CD4-positive, alpha-beta T cell treated with Interferon gamma for 1 hour (primary cell): Measurements from ENCODE around the gene ZFP36L1.
A peak's percentile ranks its signal among the peaks of the same experiment; 100 is the strongest.

Source experiments
- DNase-seq: peaks from one replicate; pipeline ENCODE4 v3.0.0-alpha.2; 2020

The ZFP36L1 gene

DNA sequence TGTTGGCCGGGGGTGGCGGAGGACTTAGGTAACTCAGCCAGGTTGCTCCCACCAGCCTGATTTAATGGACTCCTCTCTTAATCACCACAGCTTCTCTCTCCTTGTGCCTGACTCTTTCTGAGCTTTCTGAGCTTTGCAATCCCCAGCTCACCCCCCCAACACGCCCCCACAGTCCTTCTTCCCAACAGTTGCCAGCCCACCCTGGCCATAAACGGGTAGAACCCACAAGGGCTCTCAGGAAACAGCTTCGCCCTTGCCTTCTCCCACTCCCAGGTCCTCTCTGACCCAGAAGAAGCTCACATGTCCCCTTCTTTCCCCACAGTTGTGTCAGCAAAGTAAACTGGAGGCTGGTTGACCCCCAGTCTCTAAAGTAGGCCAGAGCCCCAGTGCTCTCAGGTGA is 32.9 kb downstream of the ZFP36L1 start:
- no peak for DNase-seq

DNA sequence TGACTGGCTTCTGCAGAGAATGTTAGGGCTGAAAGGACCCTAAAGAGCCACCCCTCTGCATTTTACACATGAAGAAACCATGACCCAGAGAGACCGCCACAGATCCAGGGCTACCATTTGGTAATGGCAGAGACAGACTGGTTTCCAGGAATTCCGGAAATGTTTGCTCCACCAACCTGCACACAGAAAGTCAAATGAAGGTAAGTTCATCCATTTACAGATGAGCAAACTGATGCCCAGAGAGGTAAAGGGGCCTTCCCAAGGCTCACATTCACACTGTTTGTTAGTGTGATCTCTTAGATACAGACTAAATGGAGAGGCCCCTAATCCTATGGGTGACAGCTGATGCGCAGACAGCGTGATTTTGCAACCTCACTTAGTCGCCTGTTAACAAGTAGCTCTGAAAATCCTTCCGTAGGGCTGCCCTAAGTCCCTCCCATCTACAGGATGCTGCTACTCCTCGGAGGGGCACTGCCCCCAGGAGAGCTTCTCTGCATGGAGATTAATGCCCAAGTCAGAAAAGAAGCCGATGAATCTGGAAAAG is 33.8 kb downstream of the ZFP36L1 start:
- DNase-seq = no peak

DNA sequence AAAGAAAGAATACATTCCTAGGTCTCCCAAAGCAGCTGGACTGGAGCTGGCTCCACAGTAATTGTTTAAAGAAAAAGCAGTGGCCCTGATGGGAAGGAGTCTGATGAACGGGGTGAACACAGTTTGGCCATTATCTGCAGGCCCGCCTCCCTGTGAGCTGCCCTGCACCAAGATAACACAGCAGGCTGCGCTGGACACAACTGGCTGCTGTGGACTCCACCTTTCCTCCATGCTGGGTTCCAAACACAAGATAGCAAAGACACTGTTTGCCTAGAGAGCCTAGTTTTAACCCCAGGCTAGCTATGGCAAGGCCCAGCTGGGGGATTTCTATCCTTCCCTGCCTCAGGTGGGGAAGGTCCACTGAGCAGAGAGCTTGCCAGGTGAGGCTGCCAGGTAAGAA is 34.6 kb downstream of the ZFP36L1 start:
- no peak for DNase-seq

DNA sequence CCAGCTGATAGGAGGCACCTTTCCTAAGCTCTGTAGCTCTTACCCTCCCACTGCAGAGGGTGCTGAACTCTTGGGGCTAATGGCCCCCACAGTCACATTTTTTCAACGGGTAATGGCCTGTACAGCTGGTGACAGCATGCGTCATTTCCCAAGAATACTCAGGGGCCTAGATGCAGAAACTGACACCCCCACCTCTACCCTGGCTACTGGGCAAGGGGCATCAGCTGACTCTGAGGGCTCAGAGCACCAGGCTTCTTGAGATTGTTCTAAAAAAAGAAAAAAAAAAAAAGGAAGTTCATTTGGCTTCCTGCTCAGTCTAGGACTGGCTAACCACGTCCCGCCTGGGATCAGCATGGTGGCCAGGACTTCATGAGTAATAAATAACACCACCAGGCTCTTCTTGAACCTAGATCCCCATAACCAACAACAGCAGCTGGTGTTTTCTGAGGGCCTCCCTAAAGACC is 35.2 kb downstream of the ZFP36L1 start:
- DNase-seq = peak; percentile 68

DNA sequence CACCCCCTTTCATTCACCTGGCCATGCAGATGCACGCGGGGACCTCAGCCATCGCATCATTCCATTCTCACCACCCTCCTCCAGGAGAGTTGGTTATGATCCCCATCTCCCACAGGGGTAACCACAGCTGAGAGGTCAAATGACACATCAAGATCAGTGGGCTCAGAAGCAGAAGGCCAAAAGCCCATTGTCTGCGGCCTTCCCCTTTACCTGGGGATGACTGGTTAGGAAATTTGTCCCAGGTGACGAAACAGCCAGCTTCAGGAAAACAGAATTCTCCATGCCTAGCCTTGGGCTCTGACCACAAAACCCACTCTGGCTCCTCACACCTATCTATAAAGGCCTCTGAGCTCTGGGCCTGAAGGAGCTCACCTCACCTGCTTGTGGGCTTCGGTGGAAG is 36.1 kb downstream of the ZFP36L1 start:
- no peak for DNase-seq

DNA sequence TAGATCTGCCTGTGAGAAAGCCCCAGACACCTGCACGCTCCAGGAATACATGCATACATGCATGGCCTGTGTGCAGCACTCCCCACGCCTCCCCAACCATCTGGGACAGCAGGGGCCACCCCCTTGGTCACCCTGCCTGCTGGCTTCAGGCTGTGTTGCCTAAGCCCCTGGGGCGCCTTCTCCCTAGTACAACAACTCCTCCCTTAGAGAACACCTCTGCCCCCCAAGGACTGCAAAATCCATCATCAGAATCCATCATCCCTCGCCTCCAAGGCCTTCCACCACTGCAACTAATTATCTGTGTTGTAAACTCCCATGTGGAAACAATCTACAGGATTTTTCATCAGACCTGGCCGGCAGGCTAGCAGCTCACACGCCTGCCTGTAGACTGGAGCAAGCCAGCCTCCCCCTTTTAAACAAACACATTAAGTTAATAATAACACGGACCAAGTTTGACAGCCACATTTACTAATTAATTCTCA is 36.8 kb downstream of the ZFP36L1 start:
- DNase-seq = no peak

DNA sequence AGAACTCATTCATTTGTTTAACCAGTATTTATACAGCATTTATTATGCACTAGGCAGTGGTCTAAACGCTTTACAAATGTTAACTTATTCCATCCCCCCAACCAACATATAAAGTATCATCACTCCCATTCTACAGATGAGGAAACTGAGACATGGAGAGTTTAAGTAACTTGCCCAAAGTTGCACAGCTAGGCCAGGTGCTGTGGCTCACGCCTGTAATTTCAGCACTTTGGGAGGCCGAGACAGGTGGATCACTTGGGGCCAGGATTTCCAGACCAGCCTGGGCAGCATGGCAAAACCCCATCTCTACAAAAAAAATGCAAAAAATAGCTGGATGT is 37.9 kb downstream of the ZFP36L1 start:
- DNase-seq = no peak

DNA sequence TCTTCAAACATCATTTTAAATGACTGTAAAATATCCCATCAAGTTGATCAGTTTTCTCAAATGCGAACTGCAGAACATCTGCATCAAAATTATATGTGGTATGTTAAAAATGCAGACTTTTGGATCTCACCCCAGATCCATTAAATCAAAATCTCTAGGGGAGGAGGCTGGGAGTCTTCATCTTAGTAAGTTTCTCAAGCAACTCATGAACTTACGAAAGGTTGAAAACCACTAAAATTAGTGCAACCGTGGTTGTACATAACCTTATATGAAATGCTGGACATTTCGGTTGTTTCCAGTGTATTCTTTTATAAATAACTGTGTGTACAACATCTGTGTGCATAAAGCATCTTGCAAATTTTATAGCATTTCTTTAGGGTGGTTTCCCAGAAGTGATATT is 39.2 kb downstream of the ZFP36L1 start:
- no peak for DNase-seq

DNA sequence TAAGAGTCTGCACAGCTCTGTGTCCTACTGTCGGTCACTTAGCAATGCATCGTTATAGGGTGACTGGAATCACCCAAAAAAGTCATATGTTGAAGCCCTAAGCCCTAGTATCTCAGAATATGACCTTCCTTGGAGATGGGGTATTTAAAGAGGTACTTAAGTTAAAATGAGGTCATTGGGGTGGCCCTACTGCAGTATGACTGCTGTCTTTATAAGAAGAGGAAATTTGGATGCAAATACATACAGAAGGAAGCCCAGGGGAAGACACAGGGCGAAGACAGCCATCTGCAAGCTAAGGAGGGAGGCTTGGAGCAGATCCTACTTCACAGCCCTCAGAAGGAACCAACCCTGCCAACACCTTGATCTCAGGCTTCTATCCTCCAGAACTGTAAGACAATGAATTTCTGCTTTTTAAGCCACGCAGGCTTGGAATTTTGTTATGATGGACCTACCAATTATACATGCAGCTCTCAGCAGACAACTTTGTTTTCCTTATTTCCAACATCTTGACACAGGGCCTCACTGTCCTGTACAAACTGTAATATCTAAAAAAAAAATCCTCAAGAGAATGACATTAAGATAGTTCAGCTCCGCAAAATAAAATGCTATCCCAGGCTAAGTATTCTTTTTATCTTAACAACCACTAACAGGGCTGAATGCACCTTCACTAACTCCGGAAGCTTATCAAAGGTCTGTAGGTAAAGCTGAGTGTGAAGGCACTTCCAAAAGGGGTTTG is 40.4 kb downstream of the ZFP36L1 start:
- DNase-seq = no peak

DNA sequence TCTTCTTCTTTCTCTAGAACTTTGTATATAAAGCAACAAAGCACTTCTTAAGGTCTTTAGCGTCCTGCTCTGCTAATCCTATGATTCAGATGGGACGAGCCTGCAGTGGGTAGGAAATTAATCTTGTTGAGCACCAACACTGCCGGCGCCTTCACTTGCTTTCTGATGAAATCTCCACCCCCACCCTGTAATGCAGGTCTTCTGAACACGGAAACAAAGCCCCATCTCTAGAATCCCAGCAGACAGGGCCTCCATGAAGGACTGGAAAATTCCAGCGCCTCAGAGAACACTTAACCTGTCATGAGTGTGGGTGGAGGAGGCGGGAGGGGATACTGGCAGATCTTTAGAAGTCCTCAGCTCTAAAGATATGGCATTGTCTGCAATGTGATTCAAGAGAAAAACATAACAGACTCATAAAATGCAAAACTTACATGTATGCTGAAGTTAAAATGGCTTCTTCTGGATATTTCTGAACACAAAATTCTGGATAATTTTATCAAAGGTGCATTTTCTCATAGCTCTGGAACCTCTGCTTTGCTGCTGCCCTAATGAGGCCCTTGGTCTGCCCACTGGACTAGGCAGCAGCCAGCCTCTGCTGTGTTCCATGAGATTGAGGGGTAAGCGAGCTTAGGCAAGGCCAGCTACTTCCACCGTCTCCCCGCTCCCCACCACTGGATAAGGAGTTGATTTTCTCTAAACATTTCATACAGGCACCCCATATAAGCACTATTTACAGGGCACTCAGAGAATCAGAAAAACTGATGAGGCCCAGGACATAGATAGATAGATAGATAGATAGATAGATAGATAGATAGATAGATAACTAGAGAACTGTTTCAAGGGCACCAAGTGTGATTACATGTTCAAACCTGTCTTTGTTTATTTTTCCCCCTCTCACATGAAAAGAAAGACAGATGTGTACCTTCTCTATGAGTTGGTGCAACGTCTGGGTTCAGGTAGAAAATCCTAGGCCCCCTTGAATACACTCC is 43.1 kb downstream of the ZFP36L1 start:
- no peak for DNase-seq

DNA sequence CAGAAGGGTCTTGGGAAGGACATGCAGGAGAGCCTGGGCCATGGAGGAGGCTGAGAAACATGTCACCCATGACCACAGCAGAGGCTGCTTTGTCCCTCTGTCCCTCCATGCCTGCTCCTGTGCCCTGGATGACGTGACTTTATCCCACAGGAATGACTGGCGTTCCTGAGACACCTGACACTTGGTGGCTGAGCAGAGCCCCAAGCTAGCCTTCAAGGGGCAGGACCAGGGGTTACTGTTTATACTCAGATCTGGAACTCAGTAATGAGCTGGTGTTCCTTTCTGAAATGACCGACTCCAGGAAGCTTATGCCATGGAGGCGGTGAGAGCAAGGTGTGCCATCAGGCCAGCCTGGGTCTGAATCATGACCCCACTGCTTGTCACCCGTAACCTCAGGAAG is 44.2 kb downstream of the ZFP36L1 start:
- DNase-seq = no peak

DNA sequence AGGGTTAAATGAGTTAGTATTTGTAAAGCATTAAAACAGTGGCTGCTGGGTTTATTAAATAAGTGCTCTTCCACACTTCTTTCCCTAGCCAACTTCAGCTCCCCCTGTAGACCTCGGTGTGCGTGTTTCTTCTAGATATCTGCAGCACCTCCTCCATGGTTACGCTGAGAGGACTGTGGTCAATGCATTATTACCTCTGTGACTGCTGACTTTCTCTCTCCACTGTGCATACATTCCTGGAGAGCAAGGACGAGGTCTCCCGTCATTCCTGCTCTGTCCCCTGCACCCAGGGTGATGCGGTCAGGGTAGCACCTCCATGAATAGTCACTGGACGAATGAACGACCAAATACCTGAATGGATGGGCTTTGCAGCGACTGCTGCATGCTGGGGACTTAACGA is 44.6 kb downstream of the ZFP36L1 start:
- no peak for DNase-seq

DNA sequence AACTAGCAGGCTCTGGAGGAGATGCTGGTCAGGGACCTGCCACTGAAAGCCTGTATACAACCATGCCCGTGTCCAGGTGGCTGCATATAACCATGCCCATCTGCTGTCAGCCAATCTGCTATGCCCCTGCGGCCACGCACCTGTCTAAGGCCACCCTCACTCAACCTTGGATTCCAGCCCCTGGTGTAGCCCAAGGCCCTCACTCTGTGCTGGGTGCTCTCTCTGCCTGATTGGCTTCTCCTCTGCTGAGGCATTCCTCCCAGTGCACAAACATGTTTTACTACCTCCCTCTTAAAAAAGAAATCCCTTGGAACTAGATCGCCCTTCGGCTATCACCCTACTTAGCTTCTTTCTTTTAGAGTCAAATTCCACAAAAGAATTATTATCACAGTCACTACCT is 45.5 kb downstream of the ZFP36L1 start:
- no peak for DNase-seq

DNA sequence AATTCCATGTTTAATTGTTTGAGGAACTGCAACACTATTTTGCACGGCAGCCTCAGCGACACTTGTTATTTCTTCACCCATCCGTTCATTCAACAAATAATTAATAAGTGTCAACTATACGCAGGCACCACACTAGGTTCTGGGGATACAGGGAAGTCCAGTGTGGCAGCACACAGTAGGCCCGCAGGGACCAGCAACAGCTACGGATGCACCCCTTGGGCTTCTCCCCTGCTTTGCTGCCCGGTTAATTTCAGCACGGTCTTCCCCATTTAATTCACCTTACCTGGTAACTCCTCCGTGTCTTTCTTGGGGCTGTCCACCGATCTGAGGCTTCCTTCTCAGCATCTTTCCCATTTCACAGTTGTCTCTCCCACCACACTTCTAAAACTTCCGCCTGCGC is 48.3 kb downstream of the ZFP36L1 start:
- DNase-seq = no peak

DNA sequence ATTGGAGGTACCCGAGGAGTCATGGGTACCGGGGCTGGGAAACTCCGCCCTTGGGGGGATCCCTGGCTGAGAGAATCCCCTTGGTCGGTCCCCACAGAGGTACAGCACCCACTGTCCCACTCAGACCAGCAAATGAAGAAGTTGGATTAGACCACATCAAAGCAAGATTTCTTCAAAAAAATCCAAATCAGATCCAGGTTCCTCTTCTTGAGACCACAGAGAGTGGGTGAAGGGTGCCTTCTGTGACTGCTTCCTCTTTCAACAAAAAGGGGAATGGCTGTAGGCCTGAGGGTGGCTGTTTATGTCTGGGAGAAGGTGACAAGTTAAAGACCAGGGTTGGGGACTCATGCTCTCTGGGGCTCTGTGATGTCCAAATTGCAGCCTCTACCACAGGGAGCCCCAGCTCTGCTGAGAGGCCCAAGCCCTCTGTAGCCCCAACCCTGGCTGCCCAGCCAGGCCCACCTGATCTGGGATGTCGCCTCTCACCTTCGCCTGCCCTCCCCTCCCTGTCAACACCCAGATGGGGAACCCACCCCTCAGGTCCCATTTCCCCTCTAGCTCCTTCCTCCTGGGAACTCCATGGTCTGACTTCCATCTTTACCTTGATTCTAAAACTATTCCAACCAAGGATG is 50.9 kb downstream of the ZFP36L1 start:
- peak; percentile 65 for DNase-seq

DNA sequence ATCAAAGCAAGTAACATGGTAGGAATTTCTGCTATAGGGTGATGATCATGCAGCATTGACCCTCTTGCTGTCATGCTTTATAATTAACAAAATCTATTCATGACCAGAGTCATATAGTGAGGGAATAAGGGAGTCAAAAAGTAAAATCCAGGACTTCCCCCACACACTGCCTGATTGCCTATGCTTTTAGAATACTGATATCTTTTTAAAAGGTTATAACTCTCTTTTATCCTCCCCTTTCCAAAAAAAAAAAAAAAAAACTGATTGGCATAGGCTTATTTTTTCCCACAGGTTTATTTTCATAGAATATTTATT is 51.4 kb downstream of the ZFP36L1 start:
- no peak for DNase-seq

DNA sequence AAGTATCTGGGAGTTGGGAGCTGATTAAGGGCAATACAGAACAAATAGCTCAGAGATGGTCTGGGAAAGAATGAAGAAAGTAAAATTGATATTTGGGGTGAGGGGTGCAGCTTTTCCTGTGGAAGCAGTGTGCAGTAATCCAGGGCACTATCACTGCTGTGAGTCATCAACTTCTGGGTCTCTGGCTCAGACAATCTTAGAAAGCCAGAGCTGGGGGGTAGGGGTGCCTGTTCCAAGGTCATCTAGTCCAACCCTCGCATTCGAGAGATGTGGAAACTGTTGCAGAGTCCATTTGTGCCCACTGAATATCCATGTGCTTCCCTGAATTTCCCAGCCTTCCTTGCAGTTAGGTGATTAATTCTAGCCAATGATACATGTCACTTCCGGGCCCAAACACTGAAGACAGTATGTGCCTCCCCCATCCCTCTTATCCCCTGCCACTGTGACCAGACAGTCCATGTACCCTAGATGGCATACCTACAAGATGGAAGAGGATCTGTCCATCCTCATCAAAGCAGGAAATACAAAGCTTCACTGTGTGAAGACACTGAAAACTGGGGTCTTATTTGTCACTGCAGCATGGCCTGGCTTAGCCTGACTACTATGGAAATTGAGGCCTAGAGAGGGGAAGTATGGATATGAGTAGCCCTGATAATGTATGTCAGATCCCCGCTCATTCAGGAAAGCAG is 51.9 kb downstream of the ZFP36L1 start:
- no peak for DNase-seq

DNA sequence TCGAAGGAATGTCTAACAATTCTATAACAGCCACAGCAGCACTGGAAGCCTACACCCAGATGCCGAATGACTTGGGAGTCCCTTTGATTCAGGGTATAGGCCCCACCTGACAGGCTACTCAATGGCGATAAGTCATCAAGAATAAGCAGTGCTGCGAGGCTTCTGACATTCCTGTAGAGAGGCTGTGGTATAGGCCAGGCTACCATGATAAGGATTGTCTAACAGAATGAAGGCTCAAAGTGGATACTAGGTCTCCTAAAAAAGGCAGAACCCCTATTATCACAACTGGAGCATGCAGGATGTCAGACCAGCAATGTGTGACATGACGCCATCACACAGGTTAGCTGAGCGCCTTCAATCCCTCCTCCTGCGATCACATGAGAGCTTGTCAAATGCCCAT is 53.2 kb downstream of the ZFP36L1 start:
- DNase-seq = no peak

DNA sequence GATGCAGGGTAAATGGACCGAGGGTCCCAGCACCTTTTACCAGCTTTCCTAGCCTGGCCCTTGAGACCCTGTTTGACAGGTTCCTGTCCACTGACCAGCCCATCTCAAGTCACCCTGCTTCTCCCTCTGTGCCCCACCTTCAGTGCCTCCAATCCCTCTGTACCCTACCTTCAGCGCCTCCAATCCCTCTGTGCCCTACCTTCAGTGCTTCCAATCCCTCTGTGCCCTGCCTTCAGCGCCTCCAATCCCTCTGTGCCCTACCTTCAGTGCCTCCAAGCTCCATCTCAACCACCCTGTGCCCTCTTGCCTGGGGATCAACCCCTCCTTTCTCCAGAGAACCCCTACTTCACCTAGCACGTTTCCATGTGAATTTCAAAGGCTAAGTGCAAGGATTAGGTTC is 54.3 kb downstream of the ZFP36L1 start:
- DNase-seq = no peak
